Measurements from ENCODE around the gene LINC01488.

Gene LINC01488

GRCh38 chr11:69526453-69526810 lies 45.0 kb downstream of the LINC01488 start:
- no peaks in the 10 kb centered on the region for H3K9me3 ChIP-seq (ENCODE audit: control insufficient read depth, low read length)
- no peaks in the 10 kb centered on the region for H3K27me3 ChIP-seq (ENCODE audit: control insufficient read depth, insufficient read depth, low read length)
- H3K79me2 ChIP-seq = no peaks in the 10 kb centered on the region
- no peaks in the 10 kb centered on the region for H3K4me1 ChIP-seq
- no peak overlapping the region for H3K4me2 ChIP-seq (ENCODE audit: low read length)
- H2AFZ ChIP-seq = no peak overlapping the region
- H3K27ac ChIP-seq = no peak overlapping the region
- H3K4me3 ChIP-seq (ENCODE audit: low read depth, low read length) = no peak overlapping the region
- no peaks in the 10 kb centered on the region for H3K36me3 ChIP-seq (ENCODE audit: control insufficient read depth, insufficient read depth, low read length)
- TF ChIP-seq CTCF (IDR thresholded peaks at IDR 0.05) = no peak
- no peak overlapping the region for H3K9ac ChIP-seq

- Histone ChIP-seq H3K79me2 (no peaks in the 10 kb centered on the region), H3K4me3 (ENCODE audit: low read depth, low read length) (no peak overlapping the region), H3K36me3 (ENCODE audit: control insufficient read depth, insufficient read depth, low read length) (no peaks in the 10 kb centered on the region), H2AFZ (no peak overlapping the region), H3K4me1 (no peaks in the 10 kb centered on the region), H3K4me2 (ENCODE audit: low read length) (no peak overlapping the region), H3K27me3 (ENCODE audit: control insufficient read depth, insufficient read depth, low read length) (no peaks in the 10 kb centered on the region), H3K9ac (no peak overlapping the region), H3K9me3 (ENCODE audit: control insufficient read depth, low read length) (no peaks in the 10 kb centered on the region), H3K27ac (no peak overlapping the region)
- no peak for TF ChIP-seq CTCF (IDR thresholded peaks at IDR 0.05)
Observed at GRCh38 chr11:69529001-69529400, 47.5 kb downstream of the LINC01488 start.

- Histone ChIP-seq H3K9ac (no peak overlapping the region), H3K79me2 (no peaks in the 10 kb centered on the region), H3K27me3 (ENCODE audit: control insufficient read depth, insufficient read depth, low read length) (no peaks in the 10 kb centered on the region), H3K9me3 (ENCODE audit: control insufficient read depth, low read length) (no peaks in the 10 kb centered on the region), H3K4me3 (ENCODE audit: low read depth, low read length) (no peak overlapping the region), H2AFZ (no peak overlapping the region), H3K4me2 (ENCODE audit: low read length) (no peak overlapping the region), H3K36me3 (ENCODE audit: control insufficient read depth, insufficient read depth, low read length) (no peaks in the 10 kb centered on the region), H3K27ac (no peak overlapping the region), H3K4me1 (no peaks in the 10 kb centered on the region)
- TF ChIP-seq CTCF (IDR thresholded peaks at IDR 0.05) = no peak
Observed at GRCh38 chr11:69530278-69531070, 49.0 kb downstream of the LINC01488 start.

- Histone ChIP-seq H3K4me1 (no peaks in the 10 kb centered on the region), H3K9ac (no peak overlapping the region), H3K27me3 (ENCODE audit: control insufficient read depth, insufficient read depth, low read length) (no peaks in the 10 kb centered on the region), H3K79me2 (no peaks in the 10 kb centered on the region), H3K4me3 (ENCODE audit: low read depth, low read length) (no peak overlapping the region), H3K4me2 (ENCODE audit: low read length) (no peak overlapping the region), H2AFZ (no peak overlapping the region), H3K27ac (no peak overlapping the region), H3K9me3 (ENCODE audit: control insufficient read depth, low read length) (no peaks in the 10 kb centered on the region), H3K36me3 (ENCODE audit: control insufficient read depth, insufficient read depth, low read length) (no peaks in the 10 kb centered on the region)
- TF ChIP-seq CTCF (IDR thresholded peaks at IDR 0.05) = no peak
Observed at GRCh38 chr11:69531071-69531716, 49.7 kb downstream of the LINC01488 start.

- no peaks in the 10 kb centered on the region for H3K27me3 ChIP-seq (ENCODE audit: control insufficient read depth, insufficient read depth, low read length)
Observed at GRCh38 chr11:69531717-69532088, 50.2 kb downstream of the LINC01488 start.

More at GRCh38 chr11:69531717-69532088, 50.2 kb downstream of the LINC01488 start:
- Histone ChIP-seq H3K4me1 (no peaks in the 10 kb centered on the region), H3K9me3 (ENCODE audit: control insufficient read depth, low read length) (no peaks in the 10 kb centered on the region), H3K9ac (no peak overlapping the region), H3K79me2 (no peaks in the 10 kb centered on the region), H3K36me3 (ENCODE audit: control insufficient read depth, insufficient read depth, low read length) (no peaks in the 10 kb centered on the region), H3K4me2 (ENCODE audit: low read length) (no peak overlapping the region), H2AFZ (no peak overlapping the region), H3K4me3 (ENCODE audit: low read depth, low read length) (no peak overlapping the region), H3K27ac (no peak overlapping the region)
- no peak for TF ChIP-seq CTCF (IDR thresholded peaks at IDR 0.05)

Data from parathyroid adenoma (tissue), 2 donors.